Right lobe of liver (tissue), 6 donors: ENCODE results near the gene CFAP99. TPM values are rescaled to one million over a fixed set of nuclear protein-coding genes. Genes with fewer than 3 reads are reported as not detected.
A peak's percentile ranks its signal among the peaks of the same experiment; 100 is the strongest.

Experiments used
- ATAC-seq, 4 donors: fragments of 200-7000 bp; cut with Tn5 transposase; one replicate each; pipeline ENCODE4 v1.9.1; 2020; ENCODE audit warnings: mild to moderate bottlenecking in 4 of 4, moderate library complexity in 4 of 4
- DNase-seq, 3 donors: peaks; one replicate each; pipeline ENCODE4 v3.0.0-alpha.2; 2020
- H3K27ac ChIP-seq, 3 donors: fragments of 200-600 bp; one replicate each; pipeline ENCODE4 v1.8.0; 2022
- H3K27me3 ChIP-seq, 2 donors: fragments of 200-600 bp; one replicate each; pipeline ENCODE4 v1.8.0; 2022
- H3K36me3 ChIP-seq, 4 donors: fragments of 200-600 bp; sonication (generic) in 1 of 4; one replicate each; pipeline versions ENCODE4 v1.5.1 to v1.8.0; 2017 to 2022; ENCODE audit warnings: control low read depth in 1 of 4
- H3K4me1 ChIP-seq, 4 donors: fragments of 200-600 bp; sonication (generic) in 1 of 4; one replicate each; pipeline versions ENCODE4 v1.5.1 to v1.8.0; 2017 to 2022; ENCODE audit warnings: control low read depth in 1 of 4
- H3K4me3 ChIP-seq, 3 donors: fragments of 200-600 bp; one replicate each; pipeline ENCODE4 v1.8.0; 2022
- H3K9me3 ChIP-seq, 4 donors: fragments of 200-600 bp; sonication (generic) in 1 of 4; one replicate each; pipeline versions ENCODE4 v1.5.1 to v1.8.0; 2017 to 2022; ENCODE audit warnings: control low read depth in 1 of 4
- CTCF ChIP-seq, 4 donors: fragments of 200-600 bp in 3 of 4; fragments of 450-650 bp in 1 of 4; IDR thresholded peaks; one replicate each; pipeline versions ENCODE4 v1.5.1 to v1.8.0; 2016 to 2022; ENCODE audit warnings: antibody characterized with exemption in 4 of 4, mild to moderate bottlenecking in 2 of 4
- POLR2A ChIP-seq: fragments of 450-650 bp; IDR thresholded peaks from one replicate; pipeline ENCODE4 v1.6.1; 2017; ENCODE audit warnings: antibody characterized with exemption, mild to moderate bottlenecking
- WGBS: methylation state at CpG from one replicate; pipeline ENCODE4 v1.1.6; 2018; ENCODE audit warnings: low coverage, low lambda C conversion rate; ENCODE audit not compliant: insufficient coverage; ENCODE audit errors: missing lambda C conversion rate; 5-methylcytosine and 5-hydroxymethylcytosine counted together
- intact Hi-C, 2 donors: fragments of 100-400 bp; cut with DNase I; formaldehyde crosslinking; loops; one replicate each; pipeline versions ENCODE4 v1.11.2 to v1.14.1; 2022
- total RNA-seq, 6 experiments: library from RNA; depleted of rRNA in 2 of 6; stranded (reverse); fragments of >200 nt in 2 of 6; fragmentation: NEBNext Ultra II Directional in 3 of 6; extraction: Animal tissue kit (Norgen Biotek cat#: 25700) in 3 of 6; gene quantifications; one replicate each; pipeline versions ENCODE4 v1.1.0 to v1.2.4, GENCODE V29; 2016 to 2023
- donor health status: DM: no; HTN: yes; CAD: no.
- donor health status: DM: no; HTN: no; CAD: no.
- donor health status: DM: no; HTN: no; CAD: no.
- donor health status: DM: no; HTN: yes; CAD: no.
- donor health status: DM: no; HTN: yes; CAD: no.

The CFAP99 gene
- total RNA-seq, 6 experiments from 2014 or later, result 0.25 to 0.86 (median 0.29) TPM; not detected in 1

DNA sequence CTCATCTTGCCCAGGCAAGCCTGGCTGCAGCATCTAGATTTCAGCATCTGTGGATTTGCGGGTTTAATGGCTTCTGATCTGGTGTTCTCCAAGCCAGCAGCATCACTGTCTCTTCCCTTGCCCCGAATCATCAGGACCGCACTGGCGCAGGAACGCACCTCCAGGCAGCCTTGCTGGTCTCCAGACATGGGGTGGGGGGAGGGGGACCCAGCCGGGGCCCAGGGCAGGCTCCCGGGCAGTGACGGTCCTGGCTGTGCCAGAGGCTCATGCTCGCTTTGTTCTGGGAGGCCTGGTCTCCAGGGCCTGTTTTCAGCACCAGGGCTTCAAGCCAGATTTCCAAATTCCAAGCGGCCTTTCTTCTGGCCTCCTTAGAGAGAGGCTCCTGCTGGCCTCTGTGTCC is 4.9 kb downstream of the CFAP99 start:
- no CpG with 5 or more reads among the region's 10 CpGs for WGBS
- Histone ChIP-seq H3K27ac (no peak overlapping the region), H3K36me3 (no peaks in the 10 kb centered on the region), H3K4me3 (no peak overlapping the region), H3K9me3 (no peaks in the 10 kb centered on the region), H3K4me1 (peaks cover 0 to 7% (median 0%) of the 10 kb centered on the region in 4 donors), H3K27me3 (no peaks in the 10 kb centered on the region)
- intact Hi-C loops, result no loop called here
- no peak for DNase-seq
- TF ChIP-seq POLR2A (no peak), CTCF (IDR thresholded peaks at IDR 0.05) (no peak)
- no peak for ATAC-seq

DNA sequence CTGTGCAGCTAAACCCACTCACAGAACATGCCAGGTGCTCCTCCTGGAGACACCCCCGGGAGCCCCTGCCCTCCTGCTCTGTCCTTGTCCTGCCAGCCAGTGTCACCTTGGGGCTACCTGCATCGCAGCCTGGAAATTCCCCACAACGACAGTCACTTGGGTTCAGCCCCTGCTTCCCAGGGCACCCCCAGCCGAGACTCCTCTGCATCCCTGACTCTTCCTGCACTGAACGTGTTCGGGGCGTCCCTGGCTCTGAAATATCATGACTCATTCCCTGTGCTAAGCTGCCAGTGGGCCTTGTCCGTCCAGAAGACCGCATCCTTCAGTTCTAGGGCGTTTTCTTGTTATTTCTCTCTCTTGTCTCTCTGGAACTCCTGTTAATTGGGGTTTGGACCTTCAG is 5.8 kb downstream of the CFAP99 start:
- no peaks in the 10 kb centered on the region for H3K36me3 ChIP-seq
- WGBS, result 74% methylated on average over 6 of the region's 10 CpGs
- no peaks in the 10 kb centered on the region for H3K27me3 ChIP-seq
- intact Hi-C loops, result no loop called here
- H3K27ac ChIP-seq, result no peak overlapping the region
- DNase-seq (no peak), ATAC-seq (no peak)
- H3K4me3 ChIP-seq, result no peak overlapping the region
- H3K4me1 ChIP-seq, result peaks cover 0 to 2% (median 0%) of the 10 kb centered on the region in 4 donors
- no peak for TF ChIP-seq POLR2A
- no peak for TF ChIP-seq CTCF (IDR thresholded peaks at IDR 0.05)
- H3K9me3 ChIP-seq, result no peaks in the 10 kb centered on the region

- Histone ChIP-seq H3K9me3 (peaks cover 0 to 1% (median 0%) of the 10 kb centered on the region in 4 donors), H3K27me3 (no peaks in the 10 kb centered on the region), H3K4me1 (no peaks in the 10 kb centered on the region), H3K36me3 (no peaks in the 10 kb centered on the region), H3K4me3 (no peak overlapping the region), H3K27ac (no peak overlapping the region)
- 100% methylated on average over 1 of the region's 13 CpGs for WGBS
- no peak for DNase-seq
- intact Hi-C loops, result no loop called here
- peak in 1 of 4 donors; percentile 6 for ATAC-seq
- no peak for TF ChIP-seq POLR2A
Observed at GRCh38 chr4:2425386-2426068, 6.8 kb downstream of the CFAP99 start.

GRCh38 chr4:2426069-2426397 is 7.3 kb downstream of the CFAP99 start:
- intact Hi-C loops, result no loop called here
- Histone ChIP-seq H3K27ac (no peak overlapping the region), H3K4me1 (no peaks in the 10 kb centered on the region), H3K27me3 (no peaks in the 10 kb centered on the region), H3K4me3 (no peak overlapping the region), H3K9me3 (peaks cover 0 to 4% (median 0%) of the 10 kb centered on the region in 4 donors), H3K36me3 (no peaks in the 10 kb centered on the region)
- TF ChIP-seq POLR2A (no peak), CTCF (IDR thresholded peaks at IDR 0.05) (no peak)
- ATAC-seq, result peak in 1 of 4 donors; percentile 6
- peak in 1 of 3 donors; percentile 55 for DNase-seq
- WGBS, result no CpG with 5 or more reads among the region's 8 CpGs

DNA sequence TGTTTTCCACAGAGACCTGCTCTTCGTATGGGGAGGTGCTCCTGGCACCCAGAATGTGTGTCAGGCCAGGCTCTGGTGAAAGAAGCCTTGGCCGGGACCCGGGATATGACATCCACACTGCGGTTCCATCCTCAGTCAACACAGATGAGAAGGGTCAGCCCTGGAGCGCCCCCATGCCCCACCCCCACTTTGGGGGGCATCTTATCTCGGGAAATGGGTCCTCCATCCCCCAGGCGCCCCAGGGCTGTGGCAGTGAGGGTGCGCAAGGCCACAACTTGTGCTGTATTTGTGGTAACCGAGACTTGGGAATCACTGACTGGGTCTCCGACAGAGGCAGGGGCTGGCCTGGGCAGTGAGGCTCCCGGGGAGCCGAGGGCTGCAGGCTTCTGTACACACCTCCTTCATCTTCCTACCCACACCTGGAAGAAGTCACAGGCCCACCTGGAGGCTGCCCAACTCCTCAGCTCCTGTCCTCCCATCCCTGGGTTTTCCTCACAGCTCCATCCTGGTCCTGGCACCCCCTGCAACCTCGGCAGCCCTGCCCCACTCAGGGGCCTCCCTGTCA is 8.0 kb downstream of the CFAP99 start:
- WGBS, result 64% methylated on average over 5 of the region's 13 CpGs
- ATAC-seq (no peak), DNase-seq (no peak)
- intact Hi-C loops, result no loop called here
- TF ChIP-seq CTCF (IDR thresholded peaks at IDR 0.05) (no peak), POLR2A (no peak)
- Histone ChIP-seq H3K27me3 (no peaks in the 10 kb centered on the region), H3K36me3 (no peaks in the 10 kb centered on the region), H3K4me1 (no peaks in the 10 kb centered on the region), H3K9me3 (peaks cover 0 to 4% (median 0%) of the 10 kb centered on the region in 4 donors), H3K4me3 (no peak overlapping the region), H3K27ac (no peak overlapping the region)
